Measurements from ENCODE around the gene SEC62. TPM values are rescaled to one million over a fixed set of nuclear protein-coding genes. Genes with fewer than 3 reads are reported as not detected.

SEC62 gene
- total and polyA plus RNA-seq, 2 experiments from 2014 or later, result 23.6 to 306 TPM

DNA sequence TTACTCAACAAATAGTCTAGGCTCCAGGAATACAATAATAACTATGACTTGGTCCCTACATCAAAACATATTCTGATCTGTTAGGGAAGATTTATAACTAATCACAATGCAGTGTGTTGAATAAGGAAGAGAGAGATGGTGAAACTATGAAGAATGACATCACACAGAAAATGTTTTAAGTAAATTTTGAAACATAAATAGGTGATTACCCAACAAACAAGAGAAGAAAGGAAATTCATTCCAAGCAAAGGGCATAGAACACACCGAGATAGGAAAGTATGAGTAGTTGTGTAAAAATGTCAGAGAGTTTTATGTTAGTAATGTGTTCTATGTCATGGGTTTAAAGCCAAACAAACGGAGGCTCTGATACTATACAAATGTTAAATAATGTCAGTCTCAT is 13.4 kb downstream of the SEC62 start (continued):
- TF ChIP-seq, protein P1, sequence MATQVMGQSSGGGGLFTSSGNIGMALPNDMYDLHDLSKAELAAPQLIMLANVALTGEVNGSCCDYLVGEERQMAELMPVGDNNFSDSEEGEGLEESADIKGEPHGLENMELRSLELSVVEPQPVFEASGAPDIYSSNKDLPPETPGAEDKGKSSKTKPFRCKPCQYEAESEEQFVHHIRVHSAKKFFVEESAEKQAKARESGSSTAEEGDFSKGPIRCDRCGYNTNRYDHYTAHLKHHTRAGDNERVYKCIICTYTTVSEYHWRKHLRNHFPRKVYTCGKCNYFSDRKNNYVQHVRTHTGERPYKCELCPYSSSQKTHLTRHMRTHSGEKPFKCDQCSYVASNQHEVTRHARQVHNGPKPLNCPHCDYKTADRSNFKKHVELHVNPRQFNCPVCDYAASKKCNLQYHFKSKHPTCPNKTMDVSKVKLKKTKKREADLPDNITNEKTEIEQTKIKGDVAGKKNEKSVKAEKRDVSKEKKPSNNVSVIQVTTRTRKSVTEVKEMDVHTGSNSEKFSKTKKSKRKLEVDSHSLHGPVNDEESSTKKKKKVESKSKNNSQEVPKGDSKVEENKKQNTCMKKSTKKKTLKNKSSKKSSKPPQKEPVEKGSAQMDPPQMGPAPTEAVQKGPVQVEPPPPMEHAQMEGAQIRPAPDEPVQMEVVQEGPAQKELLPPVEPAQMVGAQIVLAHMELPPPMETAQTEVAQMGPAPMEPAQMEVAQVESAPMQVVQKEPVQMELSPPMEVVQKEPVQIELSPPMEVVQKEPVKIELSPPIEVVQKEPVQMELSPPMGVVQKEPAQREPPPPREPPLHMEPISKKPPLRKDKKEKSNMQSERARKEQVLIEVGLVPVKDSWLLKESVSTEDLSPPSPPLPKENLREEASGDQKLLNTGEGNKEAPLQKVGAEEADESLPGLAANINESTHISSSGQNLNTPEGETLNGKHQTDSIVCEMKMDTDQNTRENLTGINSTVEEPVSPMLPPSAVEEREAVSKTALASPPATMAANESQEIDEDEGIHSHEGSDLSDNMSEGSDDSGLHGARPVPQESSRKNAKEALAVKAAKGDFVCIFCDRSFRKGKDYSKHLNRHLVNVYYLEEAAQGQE (IDR thresholded peaks at IDR 0.05; ENCODE audit: unreplicated experiment), result no peak
- TF ChIP-seq ZNF331 (CRISPR knock-in tag; IDR thresholded peaks at IDR 0.05; ENCODE audit: low read depth), result no peak

DNA sequence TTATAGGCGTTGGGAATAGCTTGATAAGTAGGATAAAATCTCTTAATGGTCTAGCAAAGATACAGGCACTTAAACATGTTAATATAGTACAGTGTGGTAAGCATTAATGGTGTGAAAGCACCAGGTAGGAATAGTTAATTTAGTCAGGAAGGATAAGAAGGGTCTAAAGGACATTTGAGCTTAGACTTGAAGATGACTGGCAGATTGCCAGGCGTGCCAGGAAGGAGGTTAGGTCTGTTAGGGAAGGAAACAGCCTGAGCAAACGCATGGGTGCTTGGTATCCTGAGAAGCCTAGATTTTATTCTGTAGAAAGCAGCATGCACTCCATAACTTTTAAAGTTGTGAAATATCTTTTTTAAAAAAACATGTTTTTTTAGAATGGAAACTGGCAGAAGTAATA is 17.7 kb downstream of the SEC62 start:
- Mint-ChIP-seq H3K9me3 (no peaks in the 10 kb centered on the region), H3K36me3 (ENCODE audit: low read depth) (peaks cover 79% of the 10 kb centered on the region), H3K27ac (no peak overlapping the region), H3K4me1 (no peaks in the 10 kb centered on the region), H3K4me3 (no peak overlapping the region), H3K27me3 (ENCODE audit: insufficient read depth, low read depth, poor library complexity) (no peaks in the 10 kb centered on the region)
- Histone ChIP-seq H2AFZ (no peak overlapping the region), H3K79me2 (replicated peaks; ENCODE audit: insufficient read depth) (no peaks in the 10 kb centered on the region), H3K9me2 (ENCODE audit: insufficient read depth) (no peaks in the 10 kb centered on the region), H3K4me1 (ENCODE audit: insufficient read depth) (no peaks in the 10 kb centered on the region), H3K4me2 (no peak overlapping the region), H3K36me3 (ENCODE audit: insufficient read depth) (peaks cover 71% of the 10 kb centered on the region), H3K4me3 (no peak overlapping the region), H3K27ac (ENCODE audit: low read depth) (no peak overlapping the region), H3K27me3 (ENCODE audit: insufficient read depth) (no peaks in the 10 kb centered on the region), H4K20me1 (replicated peaks; ENCODE audit: insufficient read depth) (no peaks in the 10 kb centered on the region; the same call in 1 of the 2 replicates), H3F3A (replicated peaks; ENCODE audit: low read depth) (no peaks in the 10 kb centered on the region)
- DNase-seq (ENCODE audit: low spot score) (no peak), ATAC-seq (no peak)
- TF ChIP-seq, protein P2, sequence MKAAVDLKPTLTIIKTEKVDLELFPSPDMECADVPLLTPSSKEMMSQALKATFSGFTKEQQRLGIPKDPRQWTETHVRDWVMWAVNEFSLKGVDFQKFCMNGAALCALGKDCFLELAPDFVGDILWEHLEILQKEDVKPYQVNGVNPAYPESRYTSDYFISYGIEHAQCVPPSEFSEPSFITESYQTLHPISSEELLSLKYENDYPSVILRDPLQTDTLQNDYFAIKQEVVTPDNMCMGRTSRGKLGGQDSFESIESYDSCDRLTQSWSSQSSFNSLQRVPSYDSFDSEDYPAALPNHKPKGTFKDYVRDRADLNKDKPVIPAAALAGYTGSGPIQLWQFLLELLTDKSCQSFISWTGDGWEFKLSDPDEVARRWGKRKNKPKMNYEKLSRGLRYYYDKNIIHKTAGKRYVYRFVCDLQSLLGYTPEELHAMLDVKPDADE (IDR thresholded peaks at IDR 0.05), result no peak
- TF ChIP-seq, protein P3, sequence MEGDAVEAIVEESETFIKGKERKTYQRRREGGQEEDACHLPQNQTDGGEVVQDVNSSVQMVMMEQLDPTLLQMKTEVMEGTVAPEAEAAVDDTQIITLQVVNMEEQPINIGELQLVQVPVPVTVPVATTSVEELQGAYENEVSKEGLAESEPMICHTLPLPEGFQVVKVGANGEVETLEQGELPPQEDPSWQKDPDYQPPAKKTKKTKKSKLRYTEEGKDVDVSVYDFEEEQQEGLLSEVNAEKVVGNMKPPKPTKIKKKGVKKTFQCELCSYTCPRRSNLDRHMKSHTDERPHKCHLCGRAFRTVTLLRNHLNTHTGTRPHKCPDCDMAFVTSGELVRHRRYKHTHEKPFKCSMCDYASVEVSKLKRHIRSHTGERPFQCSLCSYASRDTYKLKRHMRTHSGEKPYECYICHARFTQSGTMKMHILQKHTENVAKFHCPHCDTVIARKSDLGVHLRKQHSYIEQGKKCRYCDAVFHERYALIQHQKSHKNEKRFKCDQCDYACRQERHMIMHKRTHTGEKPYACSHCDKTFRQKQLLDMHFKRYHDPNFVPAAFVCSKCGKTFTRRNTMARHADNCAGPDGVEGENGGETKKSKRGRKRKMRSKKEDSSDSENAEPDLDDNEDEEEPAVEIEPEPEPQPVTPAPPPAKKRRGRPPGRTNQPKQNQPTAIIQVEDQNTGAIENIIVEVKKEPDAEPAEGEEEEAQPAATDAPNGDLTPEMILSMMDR (conservative IDR thresholded peaks at IDR 0.05; ENCODE audit: low read depth in 2 of 2), result no peak
- TF ChIP-seq ZNF114 (CRISPR knock-in tag; IDR thresholded peaks at IDR 0.05) (no peak), JUNB (IDR thresholded peaks at IDR 0.05; ENCODE audit: unreplicated experiment) (no peak), POLR2AphosphoS5 (IDR thresholded peaks at IDR 0.05; ENCODE audit: low read depth) (no peak)

DNA sequence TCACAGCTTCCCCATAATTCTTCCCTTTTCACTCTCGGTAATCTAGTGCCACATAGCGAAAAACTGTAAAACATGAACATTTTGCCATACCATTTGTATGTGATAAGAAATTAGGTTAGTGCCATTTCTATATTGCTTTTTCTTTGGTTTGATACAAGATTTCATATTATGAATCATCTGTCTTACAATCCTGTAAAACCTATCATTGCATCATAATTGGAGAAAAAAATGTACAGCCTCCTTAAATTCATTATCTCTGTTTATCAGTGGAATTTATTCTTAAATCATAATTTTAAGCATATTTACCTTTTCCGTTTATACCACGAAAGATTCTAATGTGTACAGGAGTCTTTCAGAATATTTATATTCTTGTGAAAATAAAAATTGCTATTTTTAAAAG is 23.8 kb downstream of the SEC62 start:
- H3K9me2 ChIP-seq (ENCODE audit: insufficient read depth), result no peaks in the 10 kb centered on the region
- ATAC-seq (no peak), DNase-seq (ENCODE audit: low spot score) (no peak)
- no peaks in the 10 kb centered on the region for H3K9me3 Mint-ChIP-seq
- H3K4me1 Mint-ChIP-seq, result no peaks in the 10 kb centered on the region
- peaks cover 51% of the 10 kb centered on the region for H3K36me3 ChIP-seq (ENCODE audit: insufficient read depth)
- H2AFZ ChIP-seq, result no peak overlapping the region
- peaks cover 9% of the 10 kb centered on the region; the same call in 1 of the 2 replicates for H4K20me1 ChIP-seq (replicated peaks; ENCODE audit: insufficient read depth)
- no peak overlapping the region for H3K27ac ChIP-seq (ENCODE audit: low read depth)
- H3K79me2 ChIP-seq (replicated peaks; ENCODE audit: insufficient read depth), result no peaks in the 10 kb centered on the region
- no peak overlapping the region for H3K4me3 ChIP-seq
- no peak overlapping the region for H3K4me2 ChIP-seq
- no peak overlapping the region for H3K4me3 Mint-ChIP-seq
- no peaks in the 10 kb centered on the region for H3K4me1 ChIP-seq (ENCODE audit: insufficient read depth)
- H3F3A ChIP-seq (replicated peaks; ENCODE audit: low read depth), result no peaks in the 10 kb centered on the region
- H3K27me3 ChIP-seq (ENCODE audit: insufficient read depth), result no peaks in the 10 kb centered on the region
- H3K27ac Mint-ChIP-seq, result no peak overlapping the region
- H3K36me3 Mint-ChIP-seq (ENCODE audit: low read depth), result peaks cover 39% of the 10 kb centered on the region
- no peaks in the 10 kb centered on the region for H3K27me3 Mint-ChIP-seq (ENCODE audit: insufficient read depth, low read depth, poor library complexity)
- TF ChIP-seq POLR2AphosphoS5 (IDR thresholded peaks at IDR 0.05; ENCODE audit: low read depth), result no peak
- TF ChIP-seq ZNF331 (CRISPR knock-in tag; IDR thresholded peaks at IDR 0.05; ENCODE audit: low read depth), result no peak
- TF ChIP-seq, protein P2 (IDR thresholded peaks at IDR 0.05), result no peak
- no peak for TF ChIP-seq ZNF114 (CRISPR knock-in tag; IDR thresholded peaks at IDR 0.05)
- TF ChIP-seq NANOG (IDR thresholded peaks at IDR 0.05; ENCODE audit: borderline replicate concordance), result no peak

Data from GM23338 (cell line).